Psoas muscle (tissue), 8 donors: ENCODE results near the gene GSX2. TPM values are rescaled to one million over a fixed set of nuclear protein-coding genes. Genes with fewer than 3 reads are reported as not detected.
A peak's percentile ranks its signal among the peaks of the same experiment; 100 is the strongest.

Source experiments
- ATAC-seq, 4 donors: fragments of 200-7000 bp; cut with Tn5 transposase; one replicate each; pipeline ENCODE4 v1.9.1; 2020; ENCODE audit warnings: moderate library complexity in 3 of 4, mild to moderate bottlenecking in 2 of 4
- DNase-seq, 2 donors: peaks; one replicate each; pipeline ENCODE4 v3.0.0-alpha.2; 2020
- H3K27ac ChIP-seq: fragments of 200-600 bp; one replicate; pipeline ENCODE4 v1.8.0; 2022
- H3K27me3 ChIP-seq, 3 donors: fragments of 200-600 bp in 1 of 3; one replicate each; pipeline versions ENCODE4 v1.6.1 to v1.8.0; 2013 to 2022; ENCODE audit warnings: low read length in 2 of 3, mild to moderate bottlenecking in 2 of 3, moderate library complexity in 1 of 3; ENCODE audit not compliant: insufficient read depth in 3 of 3
- H3K36me3 ChIP-seq, 2 donors: fragments of 200-600 bp in 1 of 2; one replicate each; pipeline versions ENCODE4 v1.6.1 to v1.8.0; 2013 to 2022; ENCODE audit warnings: low read depth in 1 of 2, mild to moderate bottlenecking in 1 of 2, moderate library complexity in 1 of 2; ENCODE audit not compliant: insufficient read depth in 1 of 2
- H3K4me1 ChIP-seq: fragments of 200-600 bp; one replicate; pipeline ENCODE4 v1.8.0; 2022
- H3K4me3 ChIP-seq: fragments of 200-600 bp; one replicate; pipeline ENCODE4 v1.8.0; 2022; ENCODE audit warnings: mild to moderate bottlenecking
- H3K9me3 ChIP-seq: fragments of 200-600 bp; one replicate; pipeline ENCODE4 v1.8.0; 2022
- CTCF ChIP-seq: fragments of 200-600 bp; IDR thresholded peaks from one replicate; pipeline ENCODE4 v1.8.0; 2022; ENCODE audit warnings: antibody characterized with exemption
- WGBS, 3 donors: extraction: QIAGEN DNeasy Blood & Tissue Kit; methylation state at CpG; one replicate each; pipeline versions ENCODE4 v1.1.6 to v1.1.7; 2013; 5-methylcytosine and 5-hydroxymethylcytosine counted together
- intact Hi-C, 2 donors: fragments of 100-400 bp; cut with DNase I; formaldehyde crosslinking; loops; one replicate each; pipeline versions ENCODE4 v1.11.0 to v1.14.2; 2022
- polyA plus RNA-seq, 3 donors: library from polyadenylated mRNA; stranded (reverse); fragments of 200-250 nt; gene quantifications; one replicate each; pipeline ENCODE4 v1.2.3, GENCODE V29; 2013
- total RNA-seq, 4 donors: library from RNA; stranded (reverse); fragmentation: NEBNext Ultra II Directional in 2 of 4; extraction: Animal tissue kit (Norgen Biotek cat#: 25700) in 2 of 4; gene quantifications; one replicate each; pipeline versions ENCODE4 v1.2.1 to v1.2.4, GENCODE V29; 2021 to 2023
- donor health status: healthy with polysubstance abuse.
- donor health status: DM: no; HTN: no; CAD: no; lungs with moderate emphysema.
- donor health status: Bipolar disorder and iron deficiency.
- donor health status: healthy.
- donor health status: DM: yes; HTN: yes; CAD: no.
- donor health status: DM: no; HTN: no; CAD: no.
- donor health status: DM: no; HTN: no; CAD: no.
- donor health status: DM: yes; HTN: yes; CAD: no.

The GSX2 gene
- total and polyA plus RNA-seq, 7 donors = not detected

- Histone ChIP-seq H3K27me3 (peaks cover 0 to 98% (median 34%) of the 10 kb centered on the region in 3 donors), H3K4me3 (peak overlapping the region; percentile 58), H3K36me3 (no peaks in the 10 kb centered on the region), H3K4me1 (peaks cover 13% of the 10 kb centered on the region), H3K9me3 (no peaks in the 10 kb centered on the region), H3K27ac (no peak overlapping the region)
- TF ChIP-seq CTCF = no peak
- DNase-seq = no peak
- 2 to 7% (median 2%) methylated on average over 17 of the region's 17 CpGs for WGBS, 3 donors
- intact Hi-C loops = no loop called here
- ATAC-seq = peak in 1 of 4 donors; percentile 25
Measured at GRCh38 chr4:54099287-54099747, 646 bp upstream of the GSX2 start.

GRCh38 chr4:54100595-54101189, 729 bp downstream of the GSX2 start:
- intact Hi-C loops = no loop called here
- Histone ChIP-seq H3K4me3 (peak overlapping the region; percentile 58), H3K27me3 (peaks cover 0 to 100% (median 31%) of the 10 kb centered on the region in 3 donors), H3K27ac (no peak overlapping the region), H3K4me1 (peaks cover 13% of the 10 kb centered on the region), H3K9me3 (no peaks in the 10 kb centered on the region), H3K36me3 (no peaks in the 10 kb centered on the region)
- TF ChIP-seq CTCF = no peak
- WGBS, 3 donors = 1 to 2% (median 1%) methylated on average over 42 to 46 of the region's 46 CpGs
- peak in 1 of 2 donors; percentile 53 for DNase-seq
- ATAC-seq = peak; percentile 17 to 31 (median 22)

- Histone ChIP-seq H3K27me3 (peaks cover 0 to 100% (median 30%) of the 10 kb centered on the region in 3 donors), H3K9me3 (no peaks in the 10 kb centered on the region), H3K36me3 (no peaks in the 10 kb centered on the region), H3K4me3 (peak overlapping the region; percentile 58), H3K4me1 (peaks cover 13% of the 10 kb centered on the region), H3K27ac (no peak overlapping the region)
- ATAC-seq (no peak), DNase-seq (no peak)
- intact Hi-C loops = no loop called here
- TF ChIP-seq CTCF = no peak
- 4 to 6% (median 5%) methylated on average over 48 to 50 of the region's 50 CpGs for WGBS, 3 donors
Measured at GRCh38 chr4:54101190-54102041, 1.5 kb downstream of the GSX2 start.

- TF ChIP-seq CTCF = no peak
- no peak for DNase-seq
- H3K27me3 ChIP-seq = peaks cover 0 to 99% (median 28%) of the 10 kb centered on the region in 3 donors
Measured at GRCh38 chr4:54102531-54103106, 2.7 kb downstream of the GSX2 start.

More at GRCh38 chr4:54102531-54103106, 2.7 kb downstream of the GSX2 start:
- intact Hi-C loops = no loop called here
- no peak for ATAC-seq
- no peak overlapping the region for H3K27ac ChIP-seq
- no peak overlapping the region for H3K4me3 ChIP-seq
- WGBS, 3 donors = 45 to 62% (median 55%) methylated on average over 6 of the region's 6 CpGs
- H3K36me3 ChIP-seq = no peaks in the 10 kb centered on the region
- H3K9me3 ChIP-seq = no peaks in the 10 kb centered on the region
- peaks cover 13% of the 10 kb centered on the region for H3K4me1 ChIP-seq
